Stimulated activated CD4-positive, alpha-beta T cell treated with anti-CD3 and anti-CD28 coated beads, Interleukin-12 subunit alpha, Interleukin-12 subunit beta, amount 100 ng/mL, for 24 hours (primary cell): Measurements from ENCODE around the gene MAP2K5.

Experiments
- DNase-seq, 2 experiments: peaks; one replicate each; pipeline ENCODE4 v3.0.0-alpha.2; 2020; ENCODE audit warnings: low read depth in 2 of 2

The MAP2K5 gene

DNA sequence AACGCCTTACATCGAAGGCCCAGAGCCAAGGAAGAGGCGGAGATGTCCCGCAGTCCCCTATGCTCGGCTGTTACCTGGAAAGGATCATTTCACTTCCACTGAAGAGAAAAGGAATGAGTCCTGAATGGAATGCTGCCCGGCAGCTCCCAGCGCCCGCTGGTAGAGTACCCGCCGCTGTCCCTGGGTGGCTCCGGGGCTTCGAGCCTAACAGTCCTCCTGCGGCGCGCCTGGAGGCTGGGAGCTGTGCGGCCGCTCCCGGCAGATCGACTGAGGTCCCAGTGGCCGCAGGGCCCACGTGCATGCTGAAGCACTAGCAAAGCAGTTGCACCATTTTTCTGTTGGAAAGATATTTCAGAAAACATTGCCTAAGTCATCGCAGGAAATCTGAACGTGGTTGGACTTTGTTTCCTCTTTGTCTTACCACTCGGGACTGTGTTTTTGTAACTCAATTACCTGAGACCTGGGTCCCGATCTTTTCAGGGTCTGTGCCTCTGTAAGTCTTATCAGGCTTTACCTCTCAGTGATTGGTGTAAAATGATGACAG, 296.4 kb downstream of the MAP2K5 start:
- no peak for DNase-seq

DNA sequence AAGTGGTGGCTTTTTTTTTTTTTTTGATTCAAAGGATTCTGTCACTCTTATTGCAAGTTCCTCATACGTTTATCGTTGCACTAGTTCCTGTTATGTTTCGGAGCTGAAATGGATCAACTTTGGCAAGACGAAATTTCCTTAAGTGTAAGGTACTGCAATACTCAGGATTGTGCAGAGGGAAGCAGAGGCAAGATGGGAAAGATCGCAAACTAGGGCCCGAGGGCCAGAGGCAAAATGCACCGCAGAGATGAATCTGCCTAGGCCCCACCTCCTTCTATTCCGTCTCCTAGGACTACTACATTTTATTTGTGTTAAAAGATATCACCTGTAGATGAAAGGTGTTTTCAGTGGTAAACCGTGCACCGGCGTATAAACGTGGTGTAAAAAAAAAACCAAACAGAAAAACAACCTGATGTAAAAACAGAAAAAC, 297.0 kb downstream of the MAP2K5 start:
- DNase-seq: no peak

DNA sequence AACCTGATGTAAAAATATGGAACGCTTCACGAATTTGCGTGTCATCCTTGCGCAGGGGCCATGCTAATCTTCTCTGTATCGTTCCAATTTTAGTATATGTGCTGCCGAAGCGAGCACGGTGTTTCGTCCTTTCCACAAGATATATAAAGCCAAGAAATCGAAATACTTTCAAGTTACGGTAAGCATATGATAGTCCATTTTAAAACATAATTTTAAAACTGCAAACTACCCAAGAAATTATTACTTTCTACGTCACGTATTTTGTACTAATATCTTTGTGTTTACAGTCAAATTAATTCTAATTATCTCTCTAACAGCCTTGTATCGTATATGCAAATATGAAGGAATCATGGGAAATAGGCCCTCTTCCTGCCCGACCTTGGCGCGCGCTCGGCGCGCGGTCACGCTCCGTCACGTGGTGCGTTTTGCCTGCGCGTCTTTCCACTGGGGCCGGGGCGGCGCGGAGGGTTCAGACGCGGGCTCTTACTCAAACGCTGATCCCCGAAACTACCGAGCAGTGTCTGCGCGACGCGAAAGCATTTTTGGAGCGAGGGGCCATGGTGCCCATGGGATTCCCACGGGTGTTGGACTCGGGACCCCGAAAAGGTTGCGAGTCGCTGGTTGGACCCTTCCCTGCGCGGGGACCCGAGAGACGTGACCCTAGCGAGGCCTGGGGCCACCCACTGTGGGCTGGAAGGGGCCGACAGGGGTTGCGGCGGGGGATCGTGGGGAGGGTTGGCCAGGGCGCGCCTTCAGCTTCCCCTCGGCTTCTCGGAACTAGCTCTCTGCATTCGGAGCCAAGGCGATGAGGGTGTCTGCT, 297.6 kb downstream of the MAP2K5 start, which contains the start of gene RNU6-1:
RNU6-1 (minus strand) TSS at position 117 of the 820 bp plus-strand sequence.
- peak; percentile 91 to 92 for DNase-seq

DNA sequence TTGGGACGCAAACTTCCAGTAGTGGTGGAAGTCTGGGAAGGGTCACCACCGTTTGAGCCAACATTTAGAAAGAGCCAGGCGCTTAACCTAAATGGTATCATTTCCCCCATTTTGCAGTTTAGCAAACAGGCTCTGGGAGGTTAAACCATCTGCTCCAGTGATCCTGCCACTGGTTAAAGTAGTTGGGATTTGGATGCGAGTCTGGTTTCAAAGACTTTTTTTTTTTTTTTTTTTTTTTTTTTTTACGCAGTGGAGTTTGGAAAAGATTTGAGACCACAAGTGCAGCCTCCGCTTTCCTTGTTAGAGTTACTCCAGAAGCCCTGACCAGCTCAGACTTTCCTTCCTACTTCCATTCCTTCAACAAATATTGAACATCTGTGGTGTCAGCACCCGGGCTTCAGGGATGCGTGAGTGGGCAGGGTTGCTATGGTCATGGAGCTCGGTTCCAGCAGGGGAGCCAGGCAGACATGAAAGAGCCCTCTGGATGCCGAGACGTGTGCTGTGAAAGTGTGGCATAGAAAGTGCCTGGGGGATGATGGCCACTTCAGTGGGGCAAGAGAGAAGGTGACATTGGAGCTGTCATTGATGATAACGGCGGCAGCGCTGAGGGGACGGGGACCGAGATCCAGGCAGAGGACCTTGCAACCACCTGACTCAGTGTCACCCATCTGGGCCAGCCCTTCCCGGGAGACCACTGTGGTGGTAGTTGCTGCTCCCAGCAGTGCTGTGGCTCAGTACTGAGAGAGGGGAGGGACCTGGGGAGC, 298.4 kb downstream of the MAP2K5 start:
- DNase-seq: no peak

DNA sequence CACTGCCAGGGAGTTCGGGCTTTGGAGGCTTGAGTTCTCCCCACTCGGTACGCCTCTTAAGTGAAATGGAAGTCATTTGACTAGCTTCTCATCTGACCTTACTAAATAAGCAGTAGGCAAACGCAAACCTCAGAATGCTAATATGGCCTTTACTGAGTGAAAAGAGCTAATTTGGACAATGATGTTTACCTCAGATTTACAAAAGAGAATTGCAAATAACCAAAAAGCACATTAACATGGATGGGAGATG, 298.9 kb downstream of the MAP2K5 start:
- DNase-seq: no peak

DNA sequence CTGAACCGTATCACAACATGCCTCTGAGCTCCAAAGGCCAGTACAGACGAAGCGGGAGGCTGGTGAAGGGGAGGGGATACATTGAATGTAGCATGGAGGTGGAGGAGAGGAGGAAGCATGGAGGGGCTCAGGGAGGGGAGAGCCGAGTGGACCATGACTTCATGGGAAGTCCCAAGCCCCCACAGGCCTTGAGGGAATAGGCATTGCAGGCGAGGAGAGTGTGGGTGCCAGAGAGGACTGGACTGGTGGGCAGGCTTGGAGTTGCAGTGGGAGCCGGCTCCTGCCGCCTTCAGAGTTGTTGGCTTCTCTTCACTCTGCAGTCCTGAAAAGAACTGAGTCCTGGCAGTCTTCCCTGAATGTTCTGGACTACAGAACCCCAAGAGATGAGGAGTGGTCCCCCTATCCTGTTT, 300.6 kb downstream of the MAP2K5 start:
- no peak for DNase-seq

DNA sequence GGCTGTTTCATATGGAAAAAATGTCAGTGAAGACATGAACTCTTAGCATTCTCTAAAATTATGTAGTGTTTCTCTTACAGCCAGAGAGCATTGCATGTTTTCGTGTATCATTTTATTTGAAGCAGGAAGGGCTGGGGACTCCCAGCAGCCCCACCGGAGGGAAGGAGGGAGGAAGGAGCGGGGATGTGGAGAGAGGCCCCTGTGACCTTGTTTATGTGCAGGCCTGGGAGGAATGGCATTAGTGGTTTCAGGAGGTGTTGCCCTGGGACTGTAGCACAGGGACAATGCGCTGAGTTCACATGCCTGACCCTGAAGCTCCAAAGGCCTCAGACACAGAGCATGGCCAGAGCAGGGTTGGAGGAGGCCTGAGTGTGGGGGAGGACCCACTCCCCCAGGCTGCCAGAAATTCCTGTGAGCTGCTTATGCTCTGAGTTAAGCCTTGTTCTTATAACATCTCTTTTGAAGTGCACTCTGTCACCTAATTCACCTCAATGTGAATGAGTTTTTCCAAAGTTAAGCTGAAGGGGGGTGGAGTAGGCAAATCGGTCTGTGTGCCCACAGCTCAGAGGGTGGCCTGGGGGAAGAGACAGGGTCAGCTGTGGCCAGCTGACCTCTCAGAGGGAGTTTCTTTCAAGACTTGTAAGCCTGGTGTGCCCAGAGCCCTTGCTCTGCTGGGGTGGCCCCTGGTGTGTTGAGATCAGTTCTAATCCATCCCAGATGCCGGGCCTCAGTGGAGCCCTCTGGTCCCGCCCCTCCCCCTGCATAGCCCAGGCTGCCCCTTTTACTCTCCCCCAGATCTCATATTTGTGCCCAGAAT, 301.3 kb downstream of the MAP2K5 start:
- no peak for DNase-seq

DNA sequence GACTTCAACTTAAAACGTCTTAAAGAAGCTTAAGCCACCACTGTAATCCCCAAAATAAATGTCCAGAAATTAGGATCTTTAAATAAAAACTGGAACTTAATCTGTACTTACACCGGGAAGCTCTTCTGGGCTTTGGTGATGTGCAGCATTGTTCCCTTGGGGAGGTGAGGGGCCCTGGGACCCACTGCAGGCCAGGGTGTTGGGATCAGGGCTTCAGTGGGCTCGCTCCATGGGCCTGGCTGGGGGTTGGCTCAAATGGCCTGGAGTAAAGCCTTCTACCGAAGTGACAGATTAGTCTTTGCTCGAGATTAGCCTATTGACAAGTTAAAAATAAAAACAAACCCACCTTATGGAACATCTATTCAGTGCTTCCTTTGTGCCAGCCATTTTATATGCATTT, 303.5 kb downstream of the MAP2K5 start:
- no peak for DNase-seq

DNA sequence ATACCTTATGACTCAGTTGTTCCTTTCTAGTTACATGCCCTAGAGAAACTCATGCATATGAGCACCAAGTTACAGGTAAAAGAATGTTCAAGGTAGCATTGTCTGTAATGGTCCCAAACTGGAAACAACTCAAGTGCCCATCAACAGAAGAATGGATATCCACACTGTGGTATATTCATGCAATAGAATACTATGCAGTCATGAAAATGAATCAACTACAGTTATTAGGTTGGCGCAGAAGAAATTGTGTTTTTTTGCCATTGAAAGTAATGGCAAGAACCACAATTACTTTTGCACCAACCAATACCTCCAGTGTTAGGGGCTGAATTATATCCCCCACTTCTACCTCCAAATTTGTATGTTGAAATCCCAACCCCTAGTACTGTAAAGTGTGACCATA, 307.0 kb downstream of the MAP2K5 start:
- DNase-seq: no peak

DNA sequence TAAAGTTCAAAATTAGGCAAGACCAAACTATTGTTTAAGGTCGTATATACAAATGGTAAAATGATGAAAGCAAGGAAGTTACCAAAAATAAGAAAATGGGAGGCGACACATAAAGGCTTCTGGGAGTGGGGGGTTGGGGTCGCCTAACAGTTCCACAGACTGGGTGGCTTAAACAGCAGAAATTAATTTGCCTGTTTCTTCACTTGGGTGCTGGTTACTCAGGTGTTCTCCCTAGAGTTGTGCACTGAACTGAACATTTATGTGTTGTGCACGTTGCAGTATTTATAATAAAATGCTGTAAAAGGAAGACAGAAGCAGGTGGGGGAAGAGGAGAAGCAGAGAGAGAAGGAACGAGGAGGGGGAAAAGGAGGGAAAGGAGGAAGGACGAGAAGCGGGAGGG, 307.8 kb downstream of the MAP2K5 start:
- no peak for DNase-seq

DNA sequence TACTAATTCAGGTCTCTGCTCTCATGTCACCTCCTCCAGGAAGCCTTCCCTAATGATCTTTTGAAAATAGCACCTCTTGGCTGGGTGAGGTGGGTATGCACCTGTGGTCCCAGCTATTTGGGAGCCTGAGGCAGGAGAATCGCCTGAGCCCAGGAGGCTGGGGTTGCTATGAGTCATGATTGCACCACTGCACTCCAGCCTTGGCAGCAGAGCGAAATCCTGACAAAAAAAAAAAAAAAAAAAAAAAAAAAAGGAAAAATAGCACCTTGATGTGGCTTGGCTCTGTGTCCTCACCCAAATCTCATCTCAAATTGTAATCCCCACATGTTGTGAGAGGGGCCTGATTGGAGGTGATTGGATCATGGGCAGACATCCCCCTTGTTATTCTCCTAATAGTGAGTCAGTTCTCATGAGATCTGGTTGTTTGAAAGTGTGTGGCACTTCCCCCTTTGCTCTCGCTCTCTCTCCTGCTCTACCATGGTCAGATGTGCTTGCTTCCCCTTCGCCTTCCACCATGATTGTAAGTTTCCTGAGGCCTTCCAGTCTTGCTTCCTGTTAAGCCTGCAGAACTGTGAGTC, 308.6 kb downstream of the MAP2K5 start:
- DNase-seq: no peak

DNA sequence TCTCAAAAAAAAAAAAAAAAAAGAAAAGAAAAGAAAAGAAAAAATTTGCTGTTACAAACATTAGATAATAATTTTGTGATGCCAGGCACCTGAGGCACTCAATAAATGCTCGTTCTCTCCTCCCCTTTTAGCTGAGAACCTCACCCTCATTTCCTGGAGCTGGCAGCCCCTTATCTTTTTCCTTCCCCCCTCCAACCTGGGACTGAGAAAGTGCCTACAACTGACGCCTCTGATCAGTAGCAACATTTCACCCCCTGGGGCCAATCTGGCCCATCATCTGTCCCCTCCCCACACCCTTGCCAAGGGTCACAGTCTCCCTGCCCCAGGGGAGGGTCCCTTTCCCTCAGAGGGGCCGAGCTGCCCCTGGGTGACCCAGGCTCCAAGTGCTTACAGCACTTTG, 309.9 kb downstream of the MAP2K5 start:
- DNase-seq: no peak

DNA sequence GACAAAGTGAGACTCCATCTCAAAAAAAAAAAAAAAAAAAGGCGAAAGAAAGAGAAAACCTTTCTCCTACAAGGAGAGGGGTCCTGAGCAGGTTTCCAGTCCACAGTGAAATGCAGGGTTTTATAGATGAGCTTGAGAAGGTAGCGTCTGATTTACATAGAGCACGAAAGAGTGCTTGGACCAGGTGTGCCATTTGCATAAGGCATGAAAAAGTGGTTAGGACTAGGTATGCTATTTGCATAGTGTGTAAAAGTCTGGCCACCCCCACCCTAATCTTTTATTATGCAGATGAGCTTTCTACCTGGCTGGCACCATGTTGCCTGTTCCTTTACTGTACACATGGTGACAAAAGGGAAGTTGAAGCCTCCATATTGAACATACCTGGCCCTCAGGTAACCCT, 311.0 kb downstream of the MAP2K5 start:
- DNase-seq: no peak

DNA sequence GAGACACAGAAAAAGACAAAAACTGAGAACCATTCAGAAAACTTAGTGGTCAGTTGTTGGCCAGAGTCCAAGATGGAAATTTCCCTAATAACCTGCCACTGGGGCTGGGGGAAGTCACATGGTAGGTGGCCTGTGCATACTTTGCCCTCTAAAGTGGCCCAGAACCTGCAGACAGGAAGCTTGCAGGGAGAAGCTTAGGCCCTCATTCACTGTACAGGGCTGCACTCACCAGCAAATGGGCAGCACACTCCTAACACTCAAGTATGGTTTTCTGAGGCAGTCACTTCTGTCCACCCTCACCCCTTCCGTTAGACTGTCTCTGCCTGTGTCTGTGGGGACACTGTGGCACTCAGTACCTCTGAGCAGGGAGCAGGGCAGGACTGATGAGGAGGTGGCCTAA, 311.9 kb downstream of the MAP2K5 start:
- no peak for DNase-seq

DNA sequence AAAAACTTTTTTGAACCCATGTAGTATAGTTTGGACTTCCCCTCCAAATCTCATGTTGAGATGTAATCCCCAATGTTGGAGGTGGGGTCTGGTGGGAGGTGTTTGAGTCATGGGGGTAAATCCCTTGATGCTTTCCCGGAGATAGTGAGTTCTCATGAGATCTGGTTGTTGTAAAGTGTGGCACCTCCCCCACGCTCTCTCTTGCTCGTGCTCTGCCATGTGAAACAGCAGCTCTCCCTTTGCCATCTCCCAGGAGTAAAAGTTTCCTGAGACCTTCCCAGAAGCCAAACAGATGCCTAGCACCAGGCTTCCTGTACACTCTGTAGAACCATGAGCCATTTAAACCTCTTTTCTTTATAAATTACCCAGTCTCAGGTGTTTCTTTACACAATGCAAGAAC, 313.3 kb downstream of the MAP2K5 start:
- DNase-seq: no peak
